ENCODE results near the gene PTPRR. TPM values are rescaled to one million over a fixed set of nuclear protein-coding genes. Genes with fewer than 3 reads are reported as not detected.

The PTPRR gene
- total RNA-seq, 3 donors from 2014 or later, result 0.59 to 0.98 (median 0.80) TPM

GRCh38 chr12:70838127-70838526 lies 82.4 kb downstream of the PTPRR start:
- Histone ChIP-seq H3K4me1 (no peaks in the 10 kb centered on the region), H3K9me3 (no peaks in the 10 kb centered on the region), H3K27ac (no peak overlapping the region), H3K4me3 (no peak overlapping the region), H3K36me3 (no peaks in the 10 kb centered on the region), H3K27me3 (no peaks in the 10 kb centered on the region)
- intact Hi-C loops (cut with DNase I; ENCODE audit: low total_unique reads), result no loop called here
- no peak for DNase-seq (ENCODE audit: low spot score in 2 of 2)
- TF ChIP-seq POLR2A (IDR thresholded peaks at IDR 0.05) (no peak), POLR2AphosphoS5 (IDR thresholded peaks at IDR 0.05) (no peak)

GRCh38 chr12:70837026-70837425 lies 83.5 kb downstream of the PTPRR start:
- Histone ChIP-seq H3K4me3 (no peak overlapping the region), H3K9me3 (no peaks in the 10 kb centered on the region), H3K27me3 (no peaks in the 10 kb centered on the region), H3K4me1 (no peaks in the 10 kb centered on the region), H3K27ac (no peak overlapping the region), H3K36me3 (no peaks in the 10 kb centered on the region)
- DNase-seq (ENCODE audit: low spot score in 2 of 2), result no peak
- intact Hi-C loops (cut with DNase I; ENCODE audit: low total_unique reads), result no loop called here
- no peak for TF ChIP-seq POLR2AphosphoS5 (IDR thresholded peaks at IDR 0.05)
- TF ChIP-seq CTCF (IDR thresholded peaks at IDR 0.05), result no peak

GRCh38 chr12:70835948-70836347 lies 84.6 kb downstream of the PTPRR start:
- intact Hi-C loops (cut with DNase I; ENCODE audit: low total_unique reads), result no loop called here
- Histone ChIP-seq H3K9me3 (no peaks in the 10 kb centered on the region), H3K4me3 (no peak overlapping the region), H3K4me1 (no peaks in the 10 kb centered on the region), H3K27ac (no peak overlapping the region), H3K36me3 (no peaks in the 10 kb centered on the region), H3K27me3 (no peaks in the 10 kb centered on the region)
- no peak for DNase-seq (ENCODE audit: low spot score in 2 of 2)
- no peak for TF ChIP-seq POLR2AphosphoS5 (IDR thresholded peaks at IDR 0.05)
- TF ChIP-seq CTCF (IDR thresholded peaks at IDR 0.05), result no peak
- no peak for TF ChIP-seq POLR2A (IDR thresholded peaks at IDR 0.05)

GRCh38 chr12:70831543-70831942 lies 89.0 kb downstream of the PTPRR start:
- no peaks in the 10 kb centered on the region for H3K36me3 ChIP-seq
- H3K27me3 ChIP-seq, result no peaks in the 10 kb centered on the region
- H3K4me1 ChIP-seq, result no peaks in the 10 kb centered on the region
- TF ChIP-seq POLR2AphosphoS5 (IDR thresholded peaks at IDR 0.05) (no peak), POLR2A (IDR thresholded peaks at IDR 0.05) (no peak), CTCF (IDR thresholded peaks at IDR 0.05) (no peak)
- no peak overlapping the region for H3K27ac ChIP-seq
- DNase-seq (ENCODE audit: low spot score in 2 of 2), result no peak
- no peaks in the 10 kb centered on the region for H3K9me3 ChIP-seq
- H3K4me3 ChIP-seq, result no peak overlapping the region
- intact Hi-C loops (cut with DNase I; ENCODE audit: low total_unique reads), result no loop called here

- no peaks in the 10 kb centered on the region for H3K4me1 ChIP-seq
- no peaks in the 10 kb centered on the region for H3K36me3 ChIP-seq
- no peaks in the 10 kb centered on the region for H3K9me3 ChIP-seq
- no peak for DNase-seq (ENCODE audit: low spot score in 2 of 2)
- H3K4me3 ChIP-seq, result no peak overlapping the region
- no peak overlapping the region for H3K27ac ChIP-seq
- no peak for TF ChIP-seq POLR2AphosphoS5 (IDR thresholded peaks at IDR 0.05)
- no peak for TF ChIP-seq CTCF (IDR thresholded peaks at IDR 0.05)
- TF ChIP-seq POLR2A (IDR thresholded peaks at IDR 0.05), result no peak
- no peaks in the 10 kb centered on the region for H3K27me3 ChIP-seq
- intact Hi-C loops (cut with DNase I; ENCODE audit: low total_unique reads), result no loop called here
Measured at GRCh38 chr12:70830221-70831061, 90.1 kb downstream of the PTPRR start.

Data from breast epithelium (tissue), 4 donors.